HG02571 (cell line): ENCODE data around the gene SLTM.
"Not testable (repeated sequence)": the region's sequence is repeated elsewhere in the genome, so short reads cannot be mapped to it uniquely, and the experiment has no call there.

Experiments used
- ATAC-seq: cut with Tn5 transposase; IDR thresholded peaks from one replicate; pipeline ENCODE4 v1.9.1; 2021; ENCODE audit warnings: mild to moderate bottlenecking, moderate library complexity; ENCODE audit not compliant: unreplicated experiment

Gene SLTM

DNA sequence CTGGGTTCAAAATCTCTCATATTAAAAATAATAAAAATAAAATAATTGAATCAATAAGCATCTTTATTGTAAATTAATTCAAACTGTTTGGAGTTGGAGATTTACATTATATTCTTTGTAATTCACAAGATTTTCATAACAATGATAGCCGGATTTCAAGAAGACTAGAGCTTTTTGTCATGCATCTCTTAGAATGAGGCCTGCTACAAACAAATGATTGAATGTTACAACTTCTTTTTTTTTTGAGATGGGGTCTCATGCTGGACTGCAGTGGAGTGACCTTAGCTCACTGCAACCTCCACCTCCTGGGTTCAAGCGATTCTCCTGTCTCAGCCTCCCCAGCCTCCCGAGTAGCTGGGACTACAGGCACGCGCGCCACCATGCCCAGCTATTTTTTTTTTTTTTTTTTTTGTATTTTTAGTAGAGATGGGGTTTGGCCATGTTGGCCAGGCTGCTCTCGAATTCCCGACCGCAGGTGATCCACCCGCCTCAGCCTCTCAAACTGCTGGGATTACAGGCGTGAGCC is 3.5 kb downstream of the SLTM start:
- ATAC-seq, result no peak

- no peak for ATAC-seq
These were observed 6.7 kb downstream of the SLTM start for GRCh38 chr15:58926823-58927222.

- no peak for ATAC-seq
These were observed 9.2 kb downstream of the SLTM start for GRCh38 chr15:58924327-58924726.

DNA sequence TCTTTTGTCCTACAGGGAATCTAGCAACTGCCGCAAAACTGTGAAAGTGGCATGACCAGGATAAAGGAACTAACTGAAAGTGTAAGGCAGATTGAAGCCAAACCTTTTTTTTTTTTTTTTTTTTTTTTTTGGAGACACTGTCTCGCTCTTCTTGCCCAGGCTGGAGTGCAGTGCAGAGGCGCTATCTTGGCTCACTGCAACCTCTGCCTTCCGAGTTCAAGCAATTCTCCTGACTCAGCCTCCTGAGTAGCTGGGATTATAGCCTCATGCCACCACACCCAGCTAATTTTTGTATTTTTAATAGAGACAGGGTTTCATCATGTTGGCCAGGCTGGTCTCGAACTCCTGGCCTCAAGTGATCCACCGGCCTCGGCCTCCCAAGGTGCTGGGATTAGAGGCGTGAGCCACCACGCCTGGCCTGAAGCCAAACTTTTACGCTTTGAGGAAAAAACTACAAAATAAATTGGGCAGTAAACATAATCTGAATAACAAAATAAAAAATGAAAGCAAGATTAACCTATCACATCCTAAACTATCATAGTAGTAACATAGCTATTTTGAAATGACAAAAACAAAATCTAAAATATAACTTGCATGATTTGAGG is 9.7 kb downstream of the SLTM start:
- no peak for ATAC-seq

GRCh38 chr15:58923284-58923683 is 10.2 kb downstream of the SLTM start:
- no peak for ATAC-seq

- ATAC-seq, result no peak
These were observed 12.2 kb downstream of the SLTM start for GRCh38 chr15:58921267-58921790.

- not testable (repeated sequence) for ATAC-seq
These were observed 13.0 kb downstream of the SLTM start for GRCh38 chr15:58920447-58920846.

GRCh38 chr15:58919232-58919631 is 14.2 kb downstream of the SLTM start:
- no peak for ATAC-seq

DNA sequence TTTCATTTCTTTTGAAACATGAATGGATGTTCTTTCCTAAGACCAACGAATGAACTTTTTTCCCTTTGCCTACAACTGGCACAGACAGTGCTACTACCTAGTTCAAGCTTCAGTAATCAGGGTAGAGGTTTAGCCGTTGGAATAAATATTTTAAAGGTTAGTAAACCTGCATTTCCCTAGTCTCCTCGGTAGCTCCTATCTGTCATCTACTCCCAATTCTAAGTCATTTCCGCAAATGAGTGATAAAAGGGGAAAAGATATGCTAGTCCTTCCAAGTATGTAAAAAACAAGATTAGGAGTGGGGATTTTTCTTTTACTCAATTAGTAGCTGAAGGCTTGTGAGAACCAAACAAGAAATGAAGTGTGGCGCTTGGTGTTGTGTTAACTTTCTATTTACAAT is 15.2 kb downstream of the SLTM start:
- no peak for ATAC-seq

GRCh38 chr15:58917613-58918129 is 15.8 kb downstream of the SLTM start:
- not testable (repeated sequence) for ATAC-seq

GRCh38 chr15:58916962-58917361 is 16.5 kb downstream of the SLTM start:
- ATAC-seq, result no peak

DNA sequence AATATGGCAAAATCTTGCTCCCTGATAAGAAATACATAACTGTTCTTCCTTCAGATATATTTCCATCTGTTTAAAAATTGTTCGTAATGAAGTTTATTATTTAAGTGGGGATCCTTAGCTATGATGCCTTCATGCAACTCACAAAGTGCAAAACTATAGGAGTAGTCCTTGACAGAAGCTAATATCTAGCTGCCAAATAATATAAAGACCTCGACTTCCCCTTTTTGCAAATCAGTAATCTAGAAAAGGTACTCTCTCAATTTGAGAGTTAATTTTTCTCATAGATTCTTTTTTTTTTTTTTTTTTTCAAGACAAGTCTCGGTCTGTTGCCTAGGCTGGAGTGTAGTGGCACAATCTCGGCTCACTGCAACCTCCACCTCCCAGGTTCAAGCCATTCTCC is 23.0 kb downstream of the SLTM start:
- no peak for ATAC-seq

- no peak for ATAC-seq
These were observed 23.9 kb downstream of the SLTM start for GRCh38 chr15:58909616-58910015.

- no peak for ATAC-seq
These were observed 24.7 kb downstream of the SLTM start for GRCh38 chr15:58908550-58909309.

DNA sequence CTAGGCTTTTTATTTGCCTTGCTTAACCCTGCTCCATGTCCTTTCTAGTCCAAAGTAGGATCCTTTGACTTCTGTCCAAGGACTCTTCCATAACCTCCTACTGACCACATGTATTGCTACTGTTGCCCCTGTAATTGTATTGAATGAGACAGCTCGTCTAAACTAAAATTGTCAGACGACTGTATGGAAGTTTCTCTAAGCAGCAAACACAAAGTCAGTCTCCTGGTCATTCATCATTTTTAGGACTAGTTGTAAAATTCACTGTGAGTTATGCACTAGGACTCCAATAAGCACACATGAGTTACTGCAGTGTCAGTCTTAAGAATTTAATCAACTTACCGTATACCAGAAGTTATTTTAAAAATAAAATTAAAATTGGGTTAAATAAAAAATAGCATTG is 32.8 kb downstream of the SLTM start:
- no peak for ATAC-seq

DNA sequence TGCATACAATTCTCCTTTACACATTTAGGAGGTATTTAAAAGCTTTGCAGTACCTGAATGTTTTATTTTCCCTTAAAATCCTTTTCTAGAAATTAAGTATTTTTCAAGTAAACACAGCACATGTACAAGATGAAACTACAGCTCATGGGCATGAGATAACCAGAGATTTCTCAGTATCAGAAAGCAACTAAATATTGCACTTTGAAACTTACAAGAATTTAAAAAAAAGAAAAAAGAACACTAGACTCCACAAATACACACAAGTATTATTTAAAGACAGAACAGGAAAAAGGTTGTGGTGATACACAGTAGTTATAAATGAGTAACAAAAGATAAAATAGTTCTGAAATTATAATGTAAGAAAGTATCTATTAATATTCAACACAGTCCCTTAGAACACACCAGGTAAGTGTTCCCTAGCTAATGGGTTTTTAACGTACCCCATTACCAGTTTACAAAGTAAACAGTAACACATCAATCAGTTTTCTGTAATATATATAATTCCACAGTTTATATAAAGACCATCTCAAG is 35.3 kb downstream of the SLTM start:
- no peak for ATAC-seq

DNA sequence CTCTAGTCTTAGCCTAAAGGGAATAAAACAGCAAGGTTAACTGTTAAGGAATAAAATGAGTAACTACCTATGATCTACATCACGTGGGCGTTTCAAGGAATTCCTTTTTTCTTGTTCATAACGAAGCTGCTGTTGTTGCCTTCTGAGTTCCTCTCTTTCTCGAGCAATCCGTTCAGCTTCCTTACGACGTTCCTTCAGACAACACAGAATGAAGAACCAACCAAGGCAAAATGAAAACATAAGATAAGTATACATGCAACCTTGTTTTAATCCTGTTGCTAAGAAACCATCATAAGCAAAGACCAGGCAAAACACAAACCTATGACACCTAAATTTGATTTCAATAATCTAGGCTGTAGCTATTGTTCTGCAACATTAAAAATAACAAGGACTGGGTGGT is 44.1 kb downstream of the SLTM start:
- no peak for ATAC-seq

- no peak for ATAC-seq
These were observed 46.6 kb downstream of the SLTM start for GRCh38 chr15:58886921-58887320.

GRCh38 chr15:58883926-58884325 is 49.6 kb downstream of the SLTM start:
- not testable (repeated sequence) for ATAC-seq

DNA sequence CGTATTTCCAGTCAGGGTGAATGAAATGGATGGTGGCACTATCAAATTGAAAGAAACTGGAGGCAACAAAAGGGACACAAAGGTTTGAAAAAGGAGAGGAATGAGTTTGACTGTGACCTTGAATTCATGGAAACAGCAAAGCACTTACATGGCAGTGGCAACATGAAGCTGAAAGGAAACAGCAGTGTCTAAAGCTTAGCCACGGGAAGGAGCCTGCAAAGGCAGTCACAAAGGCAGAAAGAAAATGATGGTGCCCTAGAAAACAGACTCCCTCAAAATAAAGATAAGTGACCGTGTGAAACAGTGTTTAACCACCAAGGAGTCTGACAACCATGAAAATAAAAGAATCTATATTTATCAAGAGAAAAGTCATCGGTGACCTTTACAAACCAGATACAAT is 51.2 kb downstream of the SLTM start:
- no peak for ATAC-seq

GRCh38 chr15:58880320-58880719 is 53.2 kb downstream of the SLTM start:
- ATAC-seq, result no peak
